HG03103 (cell line): Measurements from ENCODE around the gene AP2B1.
"Not testable (repeated sequence)": the region's sequence is repeated elsewhere in the genome, so short reads cannot be mapped to it uniquely, and the experiment has no call there.

Source experiments
- ATAC-seq: cut with Tn5 transposase; IDR thresholded peaks from one replicate; pipeline ENCODE4 v1.9.1; 2021; ENCODE audit warnings: low read depth; ENCODE audit not compliant: unreplicated experiment

The AP2B1 gene

GRCh38 chr17:35692512-35693210 is 105.5 kb downstream of the AP2B1 start:
- no peak for ATAC-seq

- no peak for ATAC-seq
Observed at GRCh38 chr17:35693662-35694061, 106.5 kb downstream of the AP2B1 start.

- no peak for ATAC-seq
Observed at GRCh38 chr17:35694906-35695305, 107.8 kb downstream of the AP2B1 start.

- no peak for ATAC-seq
Observed at GRCh38 chr17:35695613-35696012, 108.5 kb downstream of the AP2B1 start.

- ATAC-seq: no peak
Observed at GRCh38 chr17:35698800-35699199, 111.7 kb downstream of the AP2B1 start.

- no peak for ATAC-seq
Observed at GRCh38 chr17:35700150-35700549, 113.0 kb downstream of the AP2B1 start.

GRCh38 chr17:35701491-35701890 is 114.4 kb downstream of the AP2B1 start:
- no peak for ATAC-seq

GRCh38 chr17:35703308-35703707 is 116.2 kb downstream of the AP2B1 start:
- not testable (repeated sequence) for ATAC-seq

GRCh38 chr17:35705230-35705629 is 118.1 kb downstream of the AP2B1 start:
- ATAC-seq: no peak

GRCh38 chr17:35705705-35706104 is 118.6 kb downstream of the AP2B1 start:
- ATAC-seq: no peak

GRCh38 chr17:35708149-35708548 is 121.0 kb downstream of the AP2B1 start:
- no peak for ATAC-seq

- ATAC-seq: no peak
Observed at GRCh38 chr17:35708951-35709350, 121.8 kb downstream of the AP2B1 start.

GRCh38 chr17:35709874-35710273 is 122.8 kb downstream of the AP2B1 start:
- no peak for ATAC-seq

- ATAC-seq: no peak
Observed at GRCh38 chr17:35710950-35711349, 123.8 kb downstream of the AP2B1 start.

- no peak for ATAC-seq
Observed at GRCh38 chr17:35713069-35713728, 126.1 kb downstream of the AP2B1 start.

GRCh38 chr17:35714988-35715387 is 127.9 kb downstream of the AP2B1 start:
- ATAC-seq: no peak

GRCh38 chr17:35715416-35715815 is 128.3 kb downstream of the AP2B1 start:
- no peak for ATAC-seq

- ATAC-seq: no peak
Observed at GRCh38 chr17:35716173-35716572, 129.1 kb downstream of the AP2B1 start.

- no peak for ATAC-seq
Observed at GRCh38 chr17:35716897-35717465, 129.9 kb downstream of the AP2B1 start.

- no peak for ATAC-seq
Observed at GRCh38 chr17:35717475-35717874, 130.4 kb downstream of the AP2B1 start.

- no peak for ATAC-seq
Observed at GRCh38 chr17:35723735-35724134, 136.6 kb downstream of the AP2B1 start.

- no peak for ATAC-seq
Observed at GRCh38 chr17:35725058-35725457, 137.9 kb downstream of the AP2B1 start.
